ENCODE results near the gene AADAC.
"Not testable (repeated sequence)": the region's sequence is repeated elsewhere in the genome, so short reads cannot be mapped to it uniquely, and the experiment has no call there.

Gene AADAC

GRCh38 chr3:151813799-151814198 lies at the start of gene AADAC:
TSS of gene AADAC (plus strand) at chr3:151814116. CDS start at chr3:151814163, 47 bp downstream.
- Histone ChIP-seq H3K4me1 (no peaks in the 10 kb centered on the region), H3K27me3 (no peaks in the 10 kb centered on the region), H3K9me3 (peaks cover 0 to 8% (median 0%) of the 10 kb centered on the region in 3 donors), H3K27ac (no peak within 1 kb of the TSS), H3K36me3 (no peaks in the 10 kb centered on the region), H3K4me3 (no peak within 1 kb of the TSS)
- TF ChIP-seq CTCF (IDR thresholded peaks at IDR 0.05), result no peak
- no peak for DNase-seq
- intact Hi-C loops (cut with DNase I; ENCODE audit: low total_unique reads), result no loop called here

GRCh38 chr3:151764699-151765098 lies 49.2 kb upstream of the AADAC start:
- H3K4me3 ChIP-seq; H3K27me3 ChIP-seq; H3K36me3 ChIP-seq; H3K27ac ChIP-seq; H3K4me1 ChIP-seq; H3K9me3 ChIP-seq; DNase-seq; intact Hi-C loops (cut with DNase I; ENCODE audit: low total_unique reads): not testable (repeated sequence)

- TF ChIP-seq CTCF (IDR thresholded peaks at IDR 0.05), result no peak
- Histone ChIP-seq H3K4me3 (no peak overlapping the region), H3K27ac (no peak overlapping the region), H3K36me3 (no peaks in the 10 kb centered on the region), H3K9me3 (no peaks in the 10 kb centered on the region), H3K4me1 (peaks cover 0 to 10% (median 3%) of the 10 kb centered on the region in 4 donors), H3K27me3 (no peaks in the 10 kb centered on the region)
- intact Hi-C loops (cut with DNase I; ENCODE audit: low total_unique reads), result no loop called here
- DNase-seq, result no peak
These were observed 48.2 kb upstream of the AADAC start for GRCh38 chr3:151765685-151766084.

GRCh38 chr3:151766454-151766853 lies 47.5 kb upstream of the AADAC start:
- no peak overlapping the region for H3K4me3 ChIP-seq
- TF ChIP-seq CTCF (IDR thresholded peaks at IDR 0.05), result no peak
- H3K36me3 ChIP-seq, result no peaks in the 10 kb centered on the region
- H3K27ac ChIP-seq, result no peak overlapping the region
- H3K27me3 ChIP-seq, result no peaks in the 10 kb centered on the region
- DNase-seq, result no peak
- no peaks in the 10 kb centered on the region for H3K9me3 ChIP-seq
- intact Hi-C loops (cut with DNase I; ENCODE audit: low total_unique reads), result no loop called here
- H3K4me1 ChIP-seq, result peaks cover 0 to 18% (median 10%) of the 10 kb centered on the region in 4 donors

- H3K9me3 ChIP-seq, result no peaks in the 10 kb centered on the region
- intact Hi-C loops (cut with DNase I; ENCODE audit: low total_unique reads), result no loop called here
- no peaks in the 10 kb centered on the region for H3K36me3 ChIP-seq
- H3K27me3 ChIP-seq, result no peaks in the 10 kb centered on the region
- H3K27ac ChIP-seq, result no peak overlapping the region
- H3K4me3 ChIP-seq, result no peak overlapping the region
- TF ChIP-seq CTCF (IDR thresholded peaks at IDR 0.05), result no peak
- DNase-seq, result no peak
- peaks cover 0 to 30% (median 17%) of the 10 kb centered on the region in 4 donors for H3K4me1 ChIP-seq
These were observed 45.5 kb upstream of the AADAC start for GRCh38 chr3:151768393-151768930.

GRCh38 chr3:151769175-151769574 lies 44.7 kb upstream of the AADAC start:
- DNase-seq, result no peak
- H3K4me1 ChIP-seq, result peaks cover 0 to 30% (median 17%) of the 10 kb centered on the region in 4 donors
- no peaks in the 10 kb centered on the region for H3K9me3 ChIP-seq
- intact Hi-C loops (cut with DNase I; ENCODE audit: low total_unique reads), result no loop called here
- no peak overlapping the region for H3K4me3 ChIP-seq
- no peaks in the 10 kb centered on the region for H3K36me3 ChIP-seq
- H3K27me3 ChIP-seq, result no peaks in the 10 kb centered on the region
- H3K27ac ChIP-seq, result no peak overlapping the region
- no peak for TF ChIP-seq CTCF (IDR thresholded peaks at IDR 0.05)

All from tibial artery (tissue), 4 donors.